Fibroblast of lung (primary cell): ENCODE results near the gene DNM3.
A peak's percentile ranks its signal among the peaks of the same experiment; 100 is the strongest.

Source experiments
- CTCF ChIP-seq, 2 donors: IDR thresholded peaks in 1 of 2; conservative IDR thresholded peaks in 1 of 2; 1 replicate in 1 of 2; 2 replicates in 1 of 2; pipeline ENCODE4 v1.5.1; 2011 to 2012; ENCODE audit warnings: low read length in 2 of 2, control low read depth in 1 of 2, inconsistent platforms in 1 of 2, low read depth in 1 of 2, mild to moderate bottlenecking in 1 of 2
- EZH2 ChIP-seq: IDR thresholded peaks from 2 replicates; pipeline ENCODE4 v1.5.1; 2012; ENCODE audit warnings: low read length, control low read depth, mild to moderate bottlenecking; ENCODE audit errors: missing control alignments

- peak; percentile 32 to 42 for TF ChIP-seq CTCF (conservative IDR thresholded peaks at IDR 0.05 in 1 of 2, IDR thresholded peaks at IDR 0.05 in 1 of 2; ENCODE audit: low read depth in 1 of 2, low read length in 2 of 2)
- no peak for TF ChIP-seq EZH2
Observed at GRCh38 chr1:171983584-171983983, 142.3 kb downstream of the DNM3 start.
